HG03521 (cell line): ENCODE data around the gene MAP3K14.
A peak's percentile ranks its signal among the peaks of the same experiment; 100 is the strongest.

Experiments
- ATAC-seq: cut with Tn5 transposase; IDR thresholded peaks from one replicate; pipeline ENCODE4 v1.9.1; 2021; ENCODE audit warnings: mild to moderate bottlenecking, moderate library complexity; ENCODE audit not compliant: unreplicated experiment

MAP3K14 gene

DNA sequence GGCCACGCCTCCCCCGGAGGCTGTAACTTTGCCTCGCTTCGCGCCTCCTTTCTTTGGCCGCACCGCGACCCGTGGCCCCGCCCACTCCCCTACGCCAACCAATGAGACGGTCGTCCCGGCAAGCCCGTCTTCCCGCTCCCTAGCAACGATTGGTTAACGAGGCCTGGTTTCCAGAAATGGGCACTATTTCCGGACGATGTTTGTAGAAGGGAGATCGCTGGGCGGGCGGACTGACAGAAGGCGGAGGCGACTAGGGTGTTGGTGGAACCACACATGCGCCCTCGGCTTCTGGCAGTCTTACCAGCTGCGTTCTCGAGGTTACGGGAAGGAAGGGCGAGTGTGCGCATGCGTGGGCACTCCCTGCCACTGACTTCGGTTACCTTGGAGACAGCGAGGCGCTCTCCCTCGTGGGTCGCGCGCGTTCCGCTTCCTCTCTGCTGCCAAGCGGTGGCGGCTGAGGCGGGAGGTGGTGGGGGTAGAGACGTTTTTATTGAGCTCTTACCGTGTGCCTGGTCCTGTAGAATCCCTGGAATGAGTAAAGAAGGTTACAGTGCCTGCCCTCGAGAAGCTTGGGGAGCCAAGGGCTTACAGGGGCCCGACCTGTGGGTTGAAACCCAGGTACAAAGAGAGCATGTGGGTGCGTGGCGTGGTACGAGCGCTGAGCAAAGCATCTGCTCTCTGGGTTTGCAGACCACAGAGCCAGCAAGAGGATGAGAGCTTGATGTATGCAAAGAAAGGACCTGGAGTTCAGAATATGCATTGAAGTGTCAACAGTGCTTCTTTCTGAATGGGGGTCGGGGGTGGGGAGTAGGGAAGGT, 500 bp upstream of the MAP3K14 start:
- ATAC-seq: peak; percentile 65

DNA sequence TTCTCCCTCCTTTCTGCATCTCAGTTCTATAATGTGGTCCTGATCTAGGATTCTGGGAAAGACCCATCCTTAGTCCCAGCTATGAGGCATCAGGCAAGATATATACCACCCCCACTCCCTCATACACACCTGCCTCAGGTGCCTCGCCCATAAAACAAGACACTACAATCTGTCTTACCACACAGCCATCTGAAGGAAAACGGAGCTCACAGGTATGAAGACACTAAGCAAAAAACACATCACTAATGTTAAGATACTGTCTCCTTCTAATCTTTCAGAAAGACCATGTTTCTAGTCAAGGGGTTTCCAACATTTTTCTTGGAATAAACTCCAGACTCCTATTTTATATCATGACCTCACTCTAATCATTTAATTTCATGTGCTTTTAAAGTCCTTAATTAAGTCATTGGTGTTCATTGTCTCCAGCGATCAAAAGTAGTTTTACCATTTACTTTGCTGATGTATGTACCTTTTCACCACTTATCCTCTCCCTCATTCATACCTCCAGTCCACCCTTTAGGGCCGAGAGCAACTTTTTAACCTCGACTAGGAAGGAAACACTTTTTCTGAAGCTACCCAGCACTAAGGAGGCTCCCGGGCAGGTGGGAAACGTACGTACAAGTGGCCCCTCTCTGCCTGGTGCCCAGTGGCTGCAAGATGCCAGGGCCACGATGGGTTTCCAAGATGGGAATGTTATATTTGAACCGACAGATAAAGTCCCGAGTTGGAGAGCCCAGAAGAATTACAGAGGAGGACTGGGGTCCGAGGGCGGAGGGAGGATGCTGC, 979 bp downstream of the MAP3K14 start:
- no peak for ATAC-seq

DNA sequence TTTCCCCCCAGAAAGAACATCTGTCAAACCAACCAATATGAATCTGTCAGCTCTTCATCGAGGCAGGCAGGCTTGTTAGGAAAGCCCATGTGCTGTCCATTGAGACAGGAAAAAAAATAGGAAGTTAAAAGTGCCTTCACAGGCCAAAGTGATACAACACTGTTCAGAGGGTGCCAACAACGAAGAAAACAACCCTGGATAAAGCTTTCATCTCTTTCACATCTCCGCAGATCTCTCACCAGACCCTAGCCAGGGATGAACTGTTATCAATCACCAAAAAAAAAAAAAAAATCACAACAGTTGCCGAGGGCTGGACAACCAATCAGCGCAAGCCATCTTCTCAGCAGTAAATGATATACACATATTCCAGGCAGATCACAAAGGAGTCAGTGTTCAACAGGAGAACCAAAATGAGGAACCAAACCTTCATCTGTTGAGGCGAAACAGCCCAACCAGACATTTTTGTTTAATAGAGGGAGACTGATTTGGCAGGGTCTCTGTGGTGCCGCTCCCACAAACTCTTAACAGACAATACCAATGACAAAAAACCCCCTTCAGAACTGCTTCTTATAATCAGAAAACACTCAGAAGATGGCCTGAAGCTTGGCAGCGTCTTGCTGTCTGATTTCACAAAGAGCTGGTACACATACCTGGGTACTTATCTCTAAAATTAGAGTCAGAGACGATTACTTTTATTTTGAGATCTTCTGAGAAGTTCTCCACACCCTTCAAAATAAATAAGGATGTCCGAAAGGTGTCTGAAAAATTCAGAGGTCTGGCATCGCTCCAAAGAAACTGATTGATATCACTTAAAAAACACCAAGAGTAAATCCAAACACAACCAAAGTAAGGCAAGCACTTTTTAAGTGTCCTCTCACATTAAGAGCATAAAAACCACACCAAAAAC, 1.8 kb downstream of the MAP3K14 start:
- ATAC-seq: no peak

DNA sequence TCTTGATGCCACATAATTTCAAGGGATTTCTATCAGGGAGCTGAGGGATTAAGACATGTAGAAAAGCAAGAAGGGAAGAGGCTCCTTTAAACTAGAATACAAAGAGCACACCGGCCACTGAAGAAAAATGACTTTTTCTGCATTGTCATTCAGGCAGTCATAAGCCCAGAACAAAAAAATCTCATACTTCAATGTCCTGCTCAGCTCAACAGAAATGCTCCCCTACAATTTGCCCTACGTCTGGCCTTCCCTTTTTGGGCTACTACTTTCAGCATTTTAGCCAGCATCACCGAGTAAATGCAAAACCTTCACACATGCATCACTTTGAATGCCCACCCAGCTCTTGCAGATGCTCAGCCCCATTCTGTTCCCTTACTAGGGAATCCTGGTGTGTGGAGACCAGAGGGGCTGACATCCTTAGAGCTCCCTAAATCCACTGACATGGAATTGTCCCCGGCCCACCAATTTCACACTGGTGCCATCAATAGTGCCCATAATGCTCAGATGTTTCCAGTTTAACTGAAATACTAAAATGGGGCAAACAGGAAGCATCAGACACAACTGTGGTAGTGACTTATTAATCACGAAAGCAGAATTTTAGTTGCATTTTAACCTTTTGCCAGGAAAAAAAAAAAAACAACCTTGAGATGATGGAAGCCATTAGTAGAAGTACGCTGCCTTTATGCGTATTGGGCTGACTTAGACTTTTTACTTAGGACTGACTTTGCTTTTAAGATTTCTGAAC, 2.7 kb downstream of the MAP3K14 start:
- ATAC-seq: no peak

DNA sequence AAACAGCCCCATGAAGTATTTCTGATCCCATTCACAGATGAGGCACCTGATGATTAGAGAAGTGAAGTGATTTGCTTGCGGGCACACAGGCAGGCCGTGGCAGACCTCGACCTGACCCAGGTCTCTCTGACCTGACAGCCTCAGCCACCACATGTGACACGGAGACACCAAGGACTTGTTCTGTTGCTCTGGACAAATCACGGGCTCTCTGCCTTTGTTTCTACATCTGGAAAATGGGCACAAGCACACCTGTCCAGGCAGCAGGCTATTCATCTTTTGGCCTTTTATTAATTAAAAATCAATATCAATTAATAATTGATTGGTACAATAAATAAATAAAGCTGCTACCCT, 3.4 kb downstream of the MAP3K14 start:
- no peak for ATAC-seq

DNA sequence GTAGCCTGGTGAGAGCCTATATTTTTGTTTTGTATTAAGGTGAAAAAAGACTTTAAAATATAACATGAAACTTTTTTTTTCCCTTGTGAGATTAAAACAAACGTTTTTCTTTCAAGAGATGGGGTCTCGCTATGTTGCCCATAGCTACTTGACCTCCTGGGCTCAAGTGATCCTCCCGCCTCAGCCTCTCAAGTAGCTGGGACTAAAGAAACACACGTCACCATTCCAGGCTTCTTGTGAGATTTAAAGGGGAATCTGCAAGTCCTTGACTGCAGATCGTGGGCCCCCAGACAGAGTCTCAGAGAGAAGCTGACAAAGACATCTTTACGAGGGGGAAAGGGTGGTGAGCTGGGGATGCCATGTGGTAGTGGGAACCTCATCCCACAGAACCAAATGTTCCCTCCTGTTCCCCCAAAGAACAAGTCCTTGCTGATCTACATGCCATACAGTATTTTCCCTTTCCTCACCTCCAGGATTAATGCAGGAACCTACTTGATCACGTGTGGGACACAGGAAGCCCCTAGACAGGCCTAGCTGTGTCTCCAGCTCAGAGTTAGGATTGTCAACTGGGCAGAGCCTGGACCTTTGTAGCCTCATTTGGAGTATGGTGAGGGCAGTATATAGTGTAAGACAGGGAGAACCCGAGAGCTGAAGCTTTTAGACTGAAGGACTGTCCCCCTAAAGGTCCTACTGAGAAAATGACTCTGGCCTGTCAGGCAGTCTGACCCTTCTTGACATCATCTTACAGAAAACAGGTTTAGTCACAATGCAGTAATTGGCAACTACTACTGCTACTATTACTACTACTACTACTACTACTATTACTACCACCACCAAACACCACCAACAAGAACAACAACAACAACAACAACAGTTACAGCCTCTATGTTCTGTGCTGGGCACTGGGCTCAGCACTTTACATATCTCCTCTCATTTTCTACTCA, 4.1 kb downstream of the MAP3K14 start:
- ATAC-seq: no peak

DNA sequence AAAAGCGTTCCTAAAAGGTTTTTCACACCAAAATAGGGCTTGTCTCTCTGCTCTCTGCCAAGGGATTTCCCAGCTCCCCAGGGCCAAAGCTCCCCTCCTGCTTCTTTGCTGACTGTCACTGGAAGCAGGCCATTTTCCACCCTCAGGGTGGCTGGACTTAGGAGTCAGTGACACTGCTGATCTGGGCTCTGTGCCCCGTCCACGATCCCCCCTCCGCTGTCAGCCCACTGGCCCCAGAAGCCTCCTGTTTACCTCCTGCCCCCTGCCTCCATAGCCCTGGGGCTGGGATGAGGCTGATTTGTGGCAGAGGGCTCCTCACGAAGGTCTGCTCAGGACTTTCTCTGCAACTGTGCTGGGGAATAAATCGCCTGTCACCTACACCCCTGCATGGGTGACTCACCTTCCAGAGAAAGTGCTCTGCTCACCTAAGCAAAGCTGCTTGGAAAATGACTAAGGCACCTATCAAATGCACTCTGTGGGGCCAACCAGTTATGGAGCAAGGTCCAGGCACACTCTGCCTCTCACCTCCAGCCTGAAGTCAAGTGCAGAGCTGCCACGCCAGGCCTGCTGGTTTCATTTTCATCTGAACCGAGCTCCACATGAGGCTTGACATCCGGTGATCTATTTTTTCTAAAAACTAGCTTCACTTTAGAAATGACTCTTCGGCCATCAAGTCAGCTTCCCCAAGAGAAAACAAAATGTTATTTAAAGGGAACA, 4.9 kb downstream of the MAP3K14 start:
- ATAC-seq: peak; percentile 15

DNA sequence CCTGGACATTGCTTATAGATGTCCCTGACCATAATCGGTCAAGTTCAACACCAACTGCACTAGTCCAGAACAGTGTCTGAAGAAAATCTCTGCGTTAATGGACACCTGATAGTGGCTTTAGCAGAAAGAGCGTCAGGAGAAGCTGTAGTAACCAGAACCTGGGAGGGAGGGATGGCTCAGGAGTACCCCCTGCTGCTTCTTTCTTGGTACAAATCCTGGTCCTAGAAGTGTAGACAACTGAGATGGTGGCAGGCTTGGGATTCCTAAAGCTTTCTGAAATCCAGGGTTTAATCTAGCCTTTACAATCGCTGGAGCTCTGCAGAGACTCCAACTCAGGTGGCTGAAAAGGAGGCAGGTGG, 5.4 kb downstream of the MAP3K14 start:
- ATAC-seq: no peak

DNA sequence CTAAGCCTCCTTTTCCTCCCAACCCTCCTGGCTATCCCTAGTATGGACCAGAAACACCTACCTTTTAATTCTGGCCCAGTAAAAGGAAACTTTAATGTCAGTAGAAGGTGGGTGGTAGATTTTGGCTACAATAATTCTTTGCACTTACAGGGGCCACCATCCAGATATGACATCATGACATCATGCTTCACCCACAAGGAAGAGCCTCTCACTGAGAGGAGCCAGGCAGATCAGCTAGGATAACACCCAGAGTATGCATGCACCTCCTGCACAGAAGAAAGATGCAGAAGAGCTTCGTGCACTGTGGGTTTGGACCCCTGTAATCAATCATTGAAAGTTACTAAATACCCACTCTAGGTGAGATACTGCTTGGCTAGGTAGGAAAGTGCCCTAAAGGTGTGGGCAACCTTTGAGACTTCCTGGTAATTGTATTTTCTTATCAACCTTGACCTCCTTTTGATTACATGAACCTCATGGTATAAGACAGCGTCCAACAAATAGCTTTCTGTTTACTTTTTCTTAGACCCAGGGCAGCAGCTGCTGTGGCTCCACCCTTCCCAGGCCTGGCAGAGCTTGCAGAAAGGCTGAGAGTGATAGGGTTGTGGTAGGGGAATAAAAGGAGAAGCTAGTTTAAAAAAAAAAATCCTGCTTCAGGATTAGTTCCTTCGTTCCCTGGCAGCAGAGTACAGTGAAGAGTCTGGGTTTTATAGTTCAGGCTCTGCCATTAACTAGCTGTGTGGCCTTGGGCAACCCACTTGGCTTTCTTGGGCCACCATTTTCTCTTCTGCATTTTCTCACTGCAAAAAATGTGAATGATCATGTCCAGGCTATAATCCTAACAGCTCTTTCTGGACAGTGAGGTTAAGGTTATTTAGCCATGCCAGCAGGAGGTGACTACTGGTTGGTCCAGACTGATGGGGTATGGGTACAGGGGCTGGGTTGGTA, 6.2 kb downstream of the MAP3K14 start:
- ATAC-seq: no peak

DNA sequence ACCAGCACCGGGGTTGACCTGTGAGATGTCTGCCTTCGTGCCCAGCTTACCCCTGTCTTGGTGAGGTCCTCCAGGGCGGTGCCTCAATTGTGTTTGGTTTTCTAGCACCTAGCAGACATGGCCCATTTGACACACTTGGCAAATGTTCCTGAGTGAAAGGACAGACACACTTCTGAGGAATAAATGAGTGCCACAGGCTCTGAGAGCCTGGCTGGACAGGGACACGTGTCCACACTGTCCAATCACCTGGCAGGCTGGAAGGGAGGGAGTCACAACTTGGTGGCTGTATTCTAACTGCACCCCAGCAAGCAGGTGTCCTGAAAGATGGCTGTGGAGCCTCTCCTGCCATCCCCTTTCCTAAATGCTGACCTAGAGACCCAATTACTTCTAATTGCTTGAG, 7.4 kb downstream of the MAP3K14 start:
- ATAC-seq: no peak

DNA sequence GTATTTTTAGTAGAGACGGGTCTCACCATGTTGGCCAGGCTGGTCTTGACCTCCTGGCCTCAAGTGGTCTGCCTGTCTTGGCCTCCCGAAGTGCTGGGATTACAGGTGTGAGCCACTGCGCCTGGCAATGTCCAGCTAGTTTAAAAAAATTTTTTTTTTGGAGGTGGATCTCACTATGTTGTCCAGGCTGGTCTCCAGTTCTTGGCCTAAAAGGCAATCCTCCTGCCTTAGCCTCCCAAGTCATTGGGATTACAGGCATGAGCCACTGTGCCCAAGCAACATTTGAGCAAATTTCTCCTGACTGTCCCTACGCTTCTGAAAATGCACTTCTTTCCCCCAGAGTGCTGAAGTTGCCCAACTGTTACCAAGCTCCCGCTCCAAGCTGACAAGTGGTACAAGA, 8.0 kb downstream of the MAP3K14 start:
- ATAC-seq: no peak

DNA sequence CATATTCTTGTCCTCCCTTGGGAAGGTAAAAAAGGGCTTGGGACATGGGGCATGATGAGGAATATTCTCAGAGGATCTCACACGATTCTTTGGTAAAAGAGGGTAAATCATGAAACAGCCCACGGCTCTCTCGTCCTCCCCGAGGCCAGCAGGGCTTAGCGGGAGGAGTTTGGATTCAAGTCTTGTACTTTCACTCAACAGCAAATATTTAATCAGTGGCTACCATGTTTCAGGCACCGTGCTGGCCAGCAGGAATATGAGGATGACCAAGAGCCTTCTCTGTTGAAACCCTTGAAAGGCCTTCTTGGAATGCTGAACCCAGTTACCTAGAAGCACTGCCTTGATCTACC, 8.8 kb downstream of the MAP3K14 start:
- no peak for ATAC-seq

DNA sequence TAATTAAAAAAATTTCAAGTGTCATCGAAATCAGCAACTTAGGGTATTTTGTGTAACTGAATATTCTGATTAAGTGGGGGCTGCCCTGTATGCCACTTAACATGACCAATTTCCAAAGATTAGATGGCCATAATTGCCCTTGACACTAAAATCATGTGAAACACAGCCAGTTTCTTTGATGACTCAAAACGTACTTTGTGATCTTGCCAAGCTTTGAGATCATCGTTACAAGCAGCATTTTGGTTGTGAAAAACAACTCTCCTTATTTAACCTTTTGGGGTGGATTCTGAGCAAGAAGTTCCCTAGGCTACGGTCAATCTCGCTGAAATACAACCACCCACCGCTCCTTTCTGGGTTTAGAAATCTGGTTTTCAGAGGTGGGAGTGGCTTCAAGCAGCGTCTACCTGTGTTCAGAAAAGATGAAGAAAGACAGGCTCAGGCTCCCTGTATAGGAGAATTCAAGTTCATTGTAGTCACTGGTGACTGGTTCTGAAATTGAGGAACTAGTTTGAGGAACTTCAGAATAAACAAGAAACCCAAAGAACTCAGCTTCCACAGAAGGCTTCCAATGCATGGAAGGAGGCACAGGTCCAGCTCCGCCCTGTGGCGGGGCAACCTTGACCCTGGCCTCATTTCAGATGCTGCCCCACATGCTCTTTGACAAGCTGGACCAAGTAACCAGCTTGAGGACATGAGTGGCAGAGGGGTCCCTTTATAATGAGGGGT, 9.4 kb downstream of the MAP3K14 start:
- ATAC-seq: peak; percentile 32

DNA sequence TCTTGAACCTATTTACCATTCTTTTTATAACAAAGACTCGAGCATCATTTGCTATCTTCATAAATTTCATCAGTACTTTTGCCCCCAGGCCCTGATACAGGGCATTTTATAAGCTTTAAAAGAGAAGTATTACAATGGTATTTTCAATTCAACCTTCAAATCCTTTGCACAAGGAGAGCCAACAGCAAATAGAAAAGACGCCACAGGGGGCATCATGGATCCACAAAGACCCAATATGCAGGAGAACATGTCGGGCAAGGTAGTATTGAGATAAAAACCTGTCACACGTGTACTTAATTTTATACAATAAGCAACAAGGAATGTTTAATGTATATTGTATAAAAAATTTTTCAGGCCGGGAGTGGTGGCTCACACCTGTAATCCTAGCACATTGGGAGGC, 10.2 kb downstream of the MAP3K14 start:
- ATAC-seq: no peak

DNA sequence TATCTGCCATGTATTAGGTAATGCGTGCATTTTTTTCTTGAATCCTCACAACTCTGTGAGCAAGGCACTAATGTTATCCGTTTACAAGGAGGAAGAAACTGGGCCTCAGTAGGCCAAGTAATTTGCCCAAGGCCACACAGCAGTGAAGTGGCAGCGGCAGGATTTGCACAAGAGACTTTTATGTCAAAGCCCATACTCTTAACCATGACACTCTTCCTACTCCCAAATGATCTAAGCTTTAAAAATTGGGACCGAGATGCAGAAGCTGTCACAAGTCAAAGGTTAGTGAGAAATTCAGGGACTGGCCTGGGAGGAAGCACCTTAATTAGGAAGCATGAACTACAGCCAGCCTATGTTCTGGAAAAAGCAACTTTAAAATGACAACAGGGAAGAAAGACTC, 10.7 kb downstream of the MAP3K14 start:
- ATAC-seq: no peak

DNA sequence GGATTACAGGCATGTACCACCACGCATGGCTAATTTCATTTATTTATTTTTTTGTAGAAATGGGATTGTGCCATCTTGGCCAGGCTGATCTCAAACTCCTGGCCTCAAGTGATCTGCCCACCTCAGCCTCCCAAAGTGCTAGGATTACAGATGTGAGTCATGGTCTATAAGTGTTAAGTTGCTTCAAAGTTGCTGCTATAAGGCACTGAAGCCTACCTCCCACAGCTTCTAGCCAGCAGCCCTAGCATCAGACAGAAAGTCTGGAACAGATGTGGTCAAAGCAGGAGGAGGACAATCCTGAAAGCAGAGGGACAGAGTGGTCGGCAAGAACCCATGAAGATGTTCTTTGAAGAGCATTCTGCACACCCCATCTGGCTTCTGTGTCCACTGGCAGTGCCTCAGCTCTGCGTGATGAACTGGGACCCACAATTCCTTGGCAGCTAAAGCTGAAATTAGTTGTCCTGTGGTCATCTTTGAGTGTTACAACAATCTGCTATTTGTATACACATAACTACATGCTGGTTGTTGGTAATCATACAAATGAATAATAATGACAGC, 11.2 kb downstream of the MAP3K14 start:
- ATAC-seq: no peak

DNA sequence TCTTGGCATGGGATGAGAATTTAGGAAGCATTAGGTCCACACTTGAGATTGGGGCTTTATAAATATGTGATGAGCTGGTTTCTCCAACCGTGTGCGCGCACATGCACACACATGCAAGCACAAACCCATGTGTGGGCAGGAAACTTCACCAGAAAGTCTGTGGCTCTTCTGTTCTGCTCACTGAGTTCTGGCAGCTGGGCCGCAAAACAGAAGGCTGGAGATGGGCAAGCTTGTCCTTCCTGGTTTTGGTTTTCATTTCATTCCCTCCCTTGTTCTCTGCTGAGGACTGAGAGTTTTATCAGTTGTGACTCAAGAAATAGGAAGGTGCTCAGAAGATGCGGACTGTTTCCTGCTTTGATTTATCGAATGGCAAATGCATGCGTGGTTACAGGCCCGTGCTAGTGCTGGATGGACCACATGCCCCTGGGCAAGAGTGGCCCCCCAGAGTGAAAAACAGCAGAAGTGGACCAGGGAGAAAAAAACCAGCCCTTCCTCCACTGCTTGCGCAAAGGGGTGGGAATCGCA, 14.1 kb downstream of the MAP3K14 start:
- peak; percentile 50 for ATAC-seq
